Adrenal gland (tissue), 5 donors: ENCODE results near the gene DUSP16.

Experiments
- CTCF ChIP-seq, 6 experiments: fragments of 450-650 bp in 4 of 6; fragments of 200-600 bp in 2 of 6; sonication (generic) in 1 of 6; IDR thresholded peaks; 1 replicate in 5 of 6; 2 replicates in 1 of 6; pipeline versions ENCODE4 v1.5.1 to v1.8.0; 2016 to 2021; ENCODE audit warnings: antibody characterized with exemption in 6 of 6, mild to moderate bottlenecking in 2 of 6, moderate library complexity in 1 of 6
- POLR2A ChIP-seq, 2 donors: fragments of 450-650 bp; IDR thresholded peaks; one replicate each; pipeline ENCODE4 v1.6.1; 2017; ENCODE audit warnings: antibody characterized with exemption in 2 of 2, mild to moderate bottlenecking in 2 of 2, moderate library complexity in 1 of 2
- donor health status: DM: no; HTN: no; CAD: no.

GRCh38 chr12:12482150-12482761 lies 80.4 kb downstream of the DUSP16 start:
- TF ChIP-seq CTCF (IDR thresholded peaks at IDR 0.05) (no peak), POLR2A (IDR thresholded peaks at IDR 0.05) (no peak)
